HFF-Myc (cell line): ENCODE data around the gene TMEM151B.

Experiments
- DNase-seq: peaks from one replicate; pipeline ENCODE4 v3.0.0-alpha.2; 2011; ENCODE audit warnings: low read depth; ENCODE audit errors: extremely low read depth
- H3K4me3 ChIP-seq: replicated peaks from 2 replicates; pipeline ENCODE4 v1.5.1; 2011; ENCODE audit warnings: low read depth, mild to moderate bottlenecking, control low read depth, low read length
- TF ChIP-seq, protein P1 (sequence below): IDR thresholded peaks from 2 replicates; pipeline ENCODE4 v1.5.1; 2012; ENCODE audit warnings: mild to moderate bottlenecking, low read depth, low read length, control low read depth; ENCODE audit errors: missing control alignments

The TMEM151B gene

DNA sequence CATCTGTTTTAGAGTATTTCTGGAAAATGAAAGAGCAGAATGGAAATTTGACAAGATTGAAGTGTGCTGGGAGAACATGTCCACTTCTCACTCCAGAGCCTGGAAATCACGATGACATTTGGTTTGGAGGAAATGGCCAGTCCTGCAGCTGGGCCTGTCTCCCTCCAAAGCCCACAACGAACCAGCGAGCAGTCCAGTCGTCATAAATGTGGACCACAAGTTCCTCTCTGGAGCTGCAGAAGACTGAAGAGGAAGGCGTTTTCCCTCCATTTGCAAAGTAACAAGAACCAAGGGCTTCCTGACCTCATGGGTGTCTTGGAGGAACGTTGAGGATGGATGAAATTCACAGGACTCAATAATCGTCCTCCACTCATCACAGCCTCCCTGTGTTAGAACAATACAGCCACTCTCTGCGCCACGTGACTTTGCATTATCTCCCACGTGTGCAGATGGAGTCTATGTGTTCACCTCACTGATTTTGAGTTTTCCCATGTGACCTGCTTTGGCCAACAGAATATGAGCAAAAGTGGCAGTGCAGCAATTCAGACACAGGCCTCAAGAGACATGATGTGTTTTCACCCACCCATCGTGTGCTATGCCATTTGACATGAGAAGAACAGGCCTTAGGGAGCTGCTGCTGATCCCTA lies 63.1 kb downstream of the TMEM151B start:
- TF ChIP-seq, protein P1, sequence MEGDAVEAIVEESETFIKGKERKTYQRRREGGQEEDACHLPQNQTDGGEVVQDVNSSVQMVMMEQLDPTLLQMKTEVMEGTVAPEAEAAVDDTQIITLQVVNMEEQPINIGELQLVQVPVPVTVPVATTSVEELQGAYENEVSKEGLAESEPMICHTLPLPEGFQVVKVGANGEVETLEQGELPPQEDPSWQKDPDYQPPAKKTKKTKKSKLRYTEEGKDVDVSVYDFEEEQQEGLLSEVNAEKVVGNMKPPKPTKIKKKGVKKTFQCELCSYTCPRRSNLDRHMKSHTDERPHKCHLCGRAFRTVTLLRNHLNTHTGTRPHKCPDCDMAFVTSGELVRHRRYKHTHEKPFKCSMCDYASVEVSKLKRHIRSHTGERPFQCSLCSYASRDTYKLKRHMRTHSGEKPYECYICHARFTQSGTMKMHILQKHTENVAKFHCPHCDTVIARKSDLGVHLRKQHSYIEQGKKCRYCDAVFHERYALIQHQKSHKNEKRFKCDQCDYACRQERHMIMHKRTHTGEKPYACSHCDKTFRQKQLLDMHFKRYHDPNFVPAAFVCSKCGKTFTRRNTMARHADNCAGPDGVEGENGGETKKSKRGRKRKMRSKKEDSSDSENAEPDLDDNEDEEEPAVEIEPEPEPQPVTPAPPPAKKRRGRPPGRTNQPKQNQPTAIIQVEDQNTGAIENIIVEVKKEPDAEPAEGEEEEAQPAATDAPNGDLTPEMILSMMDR: no peak
- no peak overlapping the region for H3K4me3 ChIP-seq
- no peak for DNase-seq

DNA sequence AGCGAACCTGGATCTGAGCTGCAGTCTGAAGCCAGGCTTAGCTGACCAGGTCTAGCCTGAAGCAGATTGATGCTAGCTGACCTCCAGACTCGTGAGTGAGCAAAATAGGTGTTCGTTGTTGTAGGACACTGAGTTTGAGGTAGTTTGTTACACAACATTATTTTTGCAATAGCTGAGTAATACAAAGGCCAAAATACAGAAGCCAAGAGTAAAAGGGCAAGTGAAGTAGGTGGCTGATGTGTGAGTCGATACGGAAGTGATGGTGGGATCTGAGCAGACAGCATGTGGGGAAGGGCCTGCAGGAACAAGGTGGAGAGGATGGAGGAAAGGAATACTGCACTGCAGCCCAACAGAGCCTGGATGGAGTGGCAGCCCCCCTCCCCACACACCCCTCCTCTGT lies 63.7 kb downstream of the TMEM151B start:
- no peak for DNase-seq
- TF ChIP-seq, protein P1: no peak
- no peak overlapping the region for H3K4me3 ChIP-seq

DNA sequence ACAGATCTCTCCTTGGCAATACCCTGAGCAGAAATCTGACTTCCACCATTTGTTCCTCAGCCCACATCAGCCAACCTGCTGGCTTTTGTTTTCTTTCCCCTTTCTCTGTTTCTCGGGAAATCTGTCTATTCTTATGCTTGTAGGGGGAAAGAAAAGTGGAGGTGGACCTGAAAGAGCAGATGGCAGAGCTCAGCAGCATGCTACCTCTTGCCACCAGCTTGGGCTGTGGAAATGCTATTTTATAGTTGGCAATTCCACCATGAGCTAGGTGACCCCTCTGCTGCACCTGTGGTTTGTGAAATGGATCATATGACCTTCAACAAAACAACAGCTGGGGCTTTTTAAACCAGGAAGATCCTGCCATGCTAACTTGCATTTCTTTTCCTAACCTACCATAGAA lies 65.4 kb downstream of the TMEM151B start:
- TF ChIP-seq, protein P1: no peak
- no peak overlapping the region for H3K4me3 ChIP-seq
- no peak for DNase-seq

DNA sequence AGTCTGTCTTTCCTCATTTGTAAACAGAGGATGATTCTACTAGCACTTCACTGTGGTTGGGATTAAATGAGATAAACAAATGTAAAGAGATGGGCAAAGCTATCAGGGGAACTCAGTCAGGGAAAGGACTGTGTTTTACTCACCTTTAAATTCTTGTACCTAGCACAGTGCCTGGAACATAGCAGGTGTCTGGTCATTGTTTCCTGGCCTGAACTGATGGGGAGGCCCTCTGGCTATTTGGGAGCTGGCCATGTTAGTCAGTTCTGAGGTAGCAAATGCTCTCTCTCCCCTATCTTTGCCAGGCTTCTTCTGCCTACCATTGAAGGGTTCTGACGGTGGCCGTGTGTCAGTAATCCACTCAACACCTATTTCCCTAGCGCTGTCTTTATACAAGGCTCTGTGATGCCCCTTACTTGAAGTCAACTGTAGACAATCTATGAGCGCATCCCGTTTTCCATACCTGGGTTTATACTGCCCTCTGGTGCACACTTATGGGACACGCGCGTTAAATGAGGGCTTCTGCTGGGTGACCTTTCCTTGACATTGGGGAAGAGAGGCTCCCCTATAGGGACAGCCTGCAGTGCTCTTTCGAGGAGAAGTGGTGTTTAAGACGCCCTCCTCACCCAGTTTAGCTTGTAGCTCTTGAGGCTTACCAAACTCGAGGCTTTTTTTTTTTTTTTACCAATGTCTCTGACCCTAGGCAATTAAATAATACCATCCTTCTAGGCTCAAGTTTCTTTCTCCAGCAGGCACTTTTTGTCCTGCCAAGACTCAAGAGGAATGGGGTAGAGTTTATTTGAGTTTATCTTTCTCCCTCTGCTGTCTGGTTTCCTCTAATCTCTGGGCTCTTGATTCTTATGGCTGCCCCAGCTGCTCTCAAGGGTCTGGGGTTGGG lies 68.2 kb downstream of the TMEM151B start:
- DNase-seq: peak; percentile 41
- TF ChIP-seq, protein P1: peak; percentile 68
- H3K4me3 ChIP-seq: no peak overlapping the region

DNA sequence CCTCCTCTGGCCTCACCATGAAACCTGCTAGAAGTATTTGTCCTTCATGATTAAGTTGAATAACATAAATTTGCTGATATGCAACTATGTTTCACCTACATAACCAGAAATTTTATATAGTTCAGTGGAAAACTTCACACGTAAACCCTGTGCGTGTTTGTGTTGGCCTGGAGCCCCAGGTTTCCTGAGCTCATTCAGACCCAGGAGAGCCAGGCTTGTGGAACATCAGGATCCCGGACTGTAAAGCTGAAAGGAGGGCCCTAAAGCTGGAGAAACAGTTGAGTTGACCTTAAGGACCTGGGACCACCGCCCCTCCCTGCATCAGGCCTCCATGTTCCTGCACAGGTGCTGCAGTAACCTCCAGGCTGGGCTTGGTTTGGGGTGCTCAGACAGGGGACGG lies 69.1 kb downstream of the TMEM151B start:
- TF ChIP-seq, protein P1: no peak
- H3K4me3 ChIP-seq: no peak overlapping the region
- DNase-seq: no peak

DNA sequence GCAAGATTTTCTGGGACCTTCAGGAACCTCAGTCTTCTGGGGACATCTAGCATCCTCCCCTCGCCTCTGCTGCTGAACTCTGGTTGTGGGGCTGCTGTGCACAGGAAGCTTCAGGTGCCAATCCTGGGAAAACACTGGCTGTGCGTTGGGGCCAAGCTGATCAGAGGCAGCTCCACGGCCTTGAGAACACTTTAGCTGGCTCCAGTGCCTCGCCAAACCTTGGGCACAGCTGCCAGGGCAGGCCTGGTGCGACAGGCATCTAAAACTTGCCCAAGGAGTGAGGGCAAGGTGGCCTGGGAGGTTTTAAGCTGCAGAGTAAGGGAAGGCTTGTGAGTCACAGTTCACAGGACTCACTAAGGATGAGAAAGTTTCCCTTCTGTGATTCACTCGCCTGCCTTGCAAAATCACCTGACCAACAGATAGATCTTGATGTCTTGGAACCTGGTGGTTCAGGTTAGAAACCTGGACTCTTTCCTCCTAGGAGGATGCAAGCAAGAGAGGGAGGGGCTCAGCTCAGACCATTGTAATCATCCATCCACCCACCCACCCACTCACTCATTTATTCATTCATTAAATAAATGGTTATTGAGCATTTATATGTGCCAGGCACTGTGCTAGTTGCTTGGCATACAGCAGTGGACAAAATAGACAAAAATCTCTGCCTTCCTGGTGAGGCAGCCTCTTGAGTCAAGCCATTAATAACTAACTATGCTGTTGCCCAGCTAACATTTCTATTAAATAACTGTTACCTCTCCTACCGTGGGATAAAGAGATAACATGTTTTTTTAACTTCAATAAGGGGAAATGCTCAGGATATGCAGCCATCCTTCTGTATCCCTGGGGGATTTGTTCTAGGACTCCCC lies 69.7 kb downstream of the TMEM151B start:
- no peak overlapping the region for H3K4me3 ChIP-seq
- DNase-seq: no peak
- TF ChIP-seq, protein P1: no peak
